Measurements from ENCODE around the gene CCT8. TPM values are rescaled to one million over a fixed set of nuclear protein-coding genes. Genes with fewer than 3 reads are reported as not detected.

The CCT8 gene
- total and polyA plus RNA-seq, 9 of the 15 experiments (the other 6 are each of a cell fraction or from before 2014, with no cell fraction given) = 451 to 1,153 (median 677) TPM

GRCh38 chr21:29024474-29025327 lies 48.7 kb downstream of the CCT8 start, which contains the start of gene USP16 (continued):
- TF ChIP-seq, protein P1, sequence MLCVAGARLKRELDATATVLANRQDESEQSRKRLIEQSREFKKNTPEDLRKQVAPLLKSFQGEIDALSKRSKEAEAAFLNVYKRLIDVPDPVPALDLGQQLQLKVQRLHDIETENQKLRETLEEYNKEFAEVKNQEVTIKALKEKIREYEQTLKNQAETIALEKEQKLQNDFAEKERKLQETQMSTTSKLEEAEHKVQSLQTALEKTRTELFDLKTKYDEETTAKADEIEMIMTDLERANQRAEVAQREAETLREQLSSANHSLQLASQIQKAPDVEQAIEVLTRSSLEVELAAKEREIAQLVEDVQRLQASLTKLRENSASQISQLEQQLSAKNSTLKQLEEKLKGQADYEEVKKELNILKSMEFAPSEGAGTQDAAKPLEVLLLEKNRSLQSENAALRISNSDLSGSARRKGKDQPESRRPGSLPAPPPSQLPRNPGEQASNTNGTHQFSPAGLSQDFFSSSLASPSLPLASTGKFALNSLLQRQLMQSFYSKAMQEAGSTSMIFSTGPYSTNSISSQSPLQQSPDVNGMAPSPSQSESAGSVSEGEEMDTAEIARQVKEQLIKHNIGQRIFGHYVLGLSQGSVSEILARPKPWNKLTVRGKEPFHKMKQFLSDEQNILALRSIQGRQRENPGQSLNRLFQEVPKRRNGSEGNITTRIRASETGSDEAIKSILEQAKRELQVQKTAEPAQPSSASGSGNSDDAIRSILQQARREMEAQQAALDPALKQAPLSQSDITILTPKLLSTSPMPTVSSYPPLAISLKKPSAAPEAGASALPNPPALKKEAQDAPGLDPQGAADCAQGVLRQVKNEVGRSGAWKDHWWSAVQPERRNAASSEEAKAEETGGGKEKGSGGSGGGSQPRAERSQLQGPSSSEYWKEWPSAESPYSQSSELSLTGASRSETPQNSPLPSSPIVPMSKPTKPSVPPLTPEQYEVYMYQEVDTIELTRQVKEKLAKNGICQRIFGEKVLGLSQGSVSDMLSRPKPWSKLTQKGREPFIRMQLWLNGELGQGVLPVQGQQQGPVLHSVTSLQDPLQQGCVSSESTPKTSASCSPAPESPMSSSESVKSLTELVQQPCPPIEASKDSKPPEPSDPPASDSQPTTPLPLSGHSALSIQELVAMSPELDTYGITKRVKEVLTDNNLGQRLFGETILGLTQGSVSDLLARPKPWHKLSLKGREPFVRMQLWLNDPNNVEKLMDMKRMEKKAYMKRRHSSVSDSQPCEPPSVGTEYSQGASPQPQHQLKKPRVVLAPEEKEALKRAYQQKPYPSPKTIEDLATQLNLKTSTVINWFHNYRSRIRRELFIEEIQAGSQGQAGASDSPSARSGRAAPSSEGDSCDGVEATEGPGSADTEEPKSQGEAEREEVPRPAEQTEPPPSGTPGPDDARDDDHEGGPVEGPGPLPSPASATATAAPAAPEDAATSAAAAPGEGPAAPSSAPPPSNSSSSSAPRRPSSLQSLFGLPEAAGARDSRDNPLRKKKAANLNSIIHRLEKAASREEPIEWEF (CRISPR knock-in tag; IDR thresholded peaks at IDR 0.05) = no peak
- TF ChIP-seq NFATC3 (IDR thresholded peaks at IDR 0.05) = no peak
- no peak for TF ChIP-seq CEBPB (tag; IDR thresholded peaks at IDR 0.05)
- TF ChIP-seq, protein P2, sequence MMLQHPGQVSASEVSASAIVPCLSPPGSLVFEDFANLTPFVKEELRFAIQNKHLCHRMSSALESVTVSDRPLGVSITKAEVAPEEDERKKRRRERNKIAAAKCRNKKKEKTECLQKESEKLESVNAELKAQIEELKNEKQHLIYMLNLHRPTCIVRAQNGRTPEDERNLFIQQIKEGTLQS (IDR thresholded peaks at IDR 0.05) = no peak
- TF ChIP-seq, protein P2 (CRISPR knock-in tag; conservative IDR thresholded peaks at IDR 0.05) = 0 out of 2 replicates have a peak, but pooled peaks have one; percentile 32
- no peak for TF ChIP-seq ZNF655 (CRISPR knock-in tag; IDR thresholded peaks at IDR 0.05)
- TF ChIP-seq POU5F1 (IDR thresholded peaks at IDR 0.05; ENCODE audit: borderline replicate concordance, low read depth, low read length, partially characterized antibody) = no peak
- no peak for TF ChIP-seq ADNP (tag; IDR thresholded peaks at IDR 0.05)
- TF ChIP-seq MTA1 (IDR thresholded peaks at IDR 0.05; ENCODE audit: borderline replicate concordance) = peak; percentile 99
- no peak for TF ChIP-seq KAT2B (IDR thresholded peaks at IDR 0.05; ENCODE audit: low read depth, low read length)
- no peak for TF ChIP-seq ZNF277 (CRISPR knock-in tag; IDR thresholded peaks at IDR 0.05; ENCODE audit: borderline replicate concordance)
- TF ChIP-seq AFF1 (IDR thresholded peaks at IDR 0.05; ENCODE audit: low read depth in 1 of 2, partially characterized antibody in 2 of 2) = peak in 1 of 2 experiments; percentile 78
- peak; percentile 47 for TF ChIP-seq TAF9B (IDR thresholded peaks at IDR 0.05; ENCODE audit: partially characterized antibody)

Data from K562 (cell line).